Fibroblast of skin of abdomen (primary cell): Measurements from ENCODE around the gene CCDC71L. TPM values are rescaled to one million over a fixed set of nuclear protein-coding genes. Genes with fewer than 3 reads are reported as not detected.
"Not testable (repeated sequence)": the region's sequence is repeated elsewhere in the genome, so short reads cannot be mapped to it uniquely, and the experiment has no call there.

ENCODE experiments used
- DNase-seq: peaks from one replicate; pipeline ENCODE4 v3.0.0-alpha.2; 2013
- polyA plus RNA-seq, 2 experiments: library from polyadenylated mRNA; unstranded; fragments of 120-200 nt; gene quantifications; one replicate each; pipeline ENCODE4 v1.2.1, GENCODE V29; 2013; ENCODE audit not compliant: insufficient read length in 2 of 2

CCDC71L gene
- 27.3 TPM for polyA plus RNA-seq (2013, experiment 1 of 2; ENCODE audit: insufficient read length)
- 29.3 TPM for polyA plus RNA-seq (2013, experiment 2 of 2; ENCODE audit: insufficient read length)

GRCh38 chr7:106660862-106661720, at the start of gene CCDC71L:
Gene CCDC71L, minus strand, starts transcription at chr7:106661158. Its CDS starts 262 bp downstream, at chr7:106660896.
- peak; percentile 96 for DNase-seq

- not testable (repeated sequence) for DNase-seq
Observed at GRCh38 chr7:106709604-106710003, 48.6 kb upstream of the CCDC71L start.

GRCh38 chr7:106704000-106704840, 43.3 kb upstream of the CCDC71L start:
- no peak for DNase-seq

GRCh38 chr7:106693677-106694353, 32.9 kb upstream of the CCDC71L start:
- peak; percentile 52 for DNase-seq

- no peak for DNase-seq
Observed at GRCh38 chr7:106692450-106693051, 31.6 kb upstream of the CCDC71L start.

GRCh38 chr7:106688161-106688560, 27.2 kb upstream of the CCDC71L start:
- not testable (repeated sequence) for DNase-seq

- DNase-seq, result no peak
Observed at GRCh38 chr7:106683941-106684340, 23.0 kb upstream of the CCDC71L start.

GRCh38 chr7:106681815-106682495, 21.0 kb upstream of the CCDC71L start:
- peak; percentile 75 for DNase-seq

GRCh38 chr7:106679153-106679931, 18.4 kb upstream of the CCDC71L start:
- DNase-seq, result peak; percentile 77

GRCh38 chr7:106678795-106679152, 17.8 kb upstream of the CCDC71L start:
- no peak for DNase-seq

- not testable (repeated sequence) for DNase-seq
Observed at GRCh38 chr7:106676506-106676905, 15.5 kb upstream of the CCDC71L start.

GRCh38 chr7:106673688-106674087, 12.7 kb upstream of the CCDC71L start:
- not testable (repeated sequence) for DNase-seq

- not testable (repeated sequence) for DNase-seq
Observed at GRCh38 chr7:106671930-106672329, 11.0 kb upstream of the CCDC71L start.

GRCh38 chr7:106671160-106671559, 10.2 kb upstream of the CCDC71L start:
- no peak for DNase-seq

GRCh38 chr7:106668861-106669524, 8.0 kb upstream of the CCDC71L start:
- DNase-seq, result no peak

GRCh38 chr7:106666353-106666752, 5.4 kb upstream of the CCDC71L start:
- no peak for DNase-seq

GRCh38 chr7:106664343-106664742, 3.4 kb upstream of the CCDC71L start:
- no peak for DNase-seq

GRCh38 chr7:106659963-106660861, 746 bp downstream of the CCDC71L start:
- peak; percentile 79 for DNase-seq
